ENCODE data around the gene EPN1.

The EPN1 gene

GRCh38 chr19:55688422-55689218 lies 13.6 kb downstream of the EPN1 start:
- DNase-seq (ENCODE audit: low read depth): no peak
- no peak overlapping the region for H3K4me3 ChIP-seq (ENCODE audit: low read depth, low read length)

DNA sequence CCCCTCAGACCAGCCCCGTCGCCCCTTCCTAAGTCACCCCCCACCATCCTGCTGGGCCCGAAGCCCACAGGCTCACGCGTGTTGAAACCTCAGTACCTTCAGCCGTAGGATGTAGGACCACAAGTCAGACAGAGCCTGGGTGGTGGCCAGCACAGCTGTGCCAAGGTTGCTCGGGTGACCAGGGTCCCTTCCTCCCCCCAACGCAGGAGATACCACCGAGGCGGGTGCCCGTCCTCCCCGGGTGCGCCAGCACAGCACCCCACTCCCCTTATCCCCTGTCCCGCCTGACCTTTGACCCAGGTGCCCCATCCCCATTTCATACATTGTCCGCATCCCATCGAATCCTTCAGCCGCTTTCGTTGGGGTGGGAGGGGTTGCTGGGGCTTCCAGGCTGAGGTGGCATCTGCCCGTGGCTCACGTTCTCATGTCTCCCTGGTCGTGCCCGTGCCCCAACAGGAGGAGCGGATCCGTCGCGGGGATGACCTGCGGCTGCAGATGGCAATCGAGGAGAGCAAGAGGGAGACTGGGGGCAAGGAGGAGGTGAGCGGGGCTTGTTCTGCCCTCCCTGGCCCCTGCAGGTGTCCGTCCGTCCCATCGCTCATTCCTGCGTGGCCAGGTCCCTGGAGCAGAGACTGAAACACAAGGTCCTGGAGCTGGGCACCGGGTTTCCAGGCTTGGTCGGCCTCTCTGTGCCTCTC lies 14.5 kb downstream of the EPN1 start:
- no peak for DNase-seq (ENCODE audit: low read depth)
- H3K4me3 ChIP-seq (ENCODE audit: low read depth, low read length): no peak overlapping the region

DNA sequence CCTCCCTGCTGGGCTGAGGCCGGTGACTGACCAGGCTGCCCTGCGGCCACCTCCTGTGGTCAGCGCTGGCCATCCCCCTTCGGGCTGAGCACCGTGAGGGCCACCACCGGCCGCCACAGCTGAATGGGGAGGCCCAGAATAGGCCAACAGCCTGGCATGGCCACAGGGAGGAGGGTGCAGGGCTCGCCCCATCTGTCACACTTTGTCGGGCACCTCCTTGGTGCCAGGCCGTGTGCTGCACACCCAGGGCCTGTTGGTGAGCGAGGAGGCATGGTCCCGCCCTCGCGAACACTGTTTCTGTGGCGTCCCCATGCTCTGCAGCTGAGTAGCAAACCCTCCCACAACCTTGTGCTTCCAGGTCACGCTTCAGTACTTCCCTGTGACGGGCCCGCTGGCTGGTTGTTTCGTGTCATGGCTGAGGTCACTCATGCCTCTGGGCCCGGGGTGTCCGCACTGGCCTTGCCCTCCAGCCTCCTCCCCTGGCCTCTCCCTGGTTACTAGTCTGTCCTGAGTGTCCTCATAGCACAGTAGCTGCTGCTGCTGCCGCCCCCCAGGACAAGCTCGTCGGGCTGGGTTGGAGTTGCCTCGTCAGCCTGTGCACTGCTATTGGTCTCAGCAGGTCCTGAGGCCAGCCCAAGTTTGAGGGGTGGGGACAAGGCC lies 15.2 kb downstream of the EPN1 start:
- no peak for DNase-seq (ENCODE audit: low read depth)
- no peak overlapping the region for H3K4me3 ChIP-seq (ENCODE audit: low read depth, low read length)

- no peak for DNase-seq (ENCODE audit: low read depth)
- H3K4me3 ChIP-seq (ENCODE audit: low read depth, low read length): no peak overlapping the region
Measured at GRCh38 chr19:55690769-55691545, 15.9 kb downstream of the EPN1 start.

GRCh38 chr19:55691561-55692481 lies 16.8 kb downstream of the EPN1 start:
- no peak overlapping the region for H3K4me3 ChIP-seq (ENCODE audit: low read depth, low read length)
- DNase-seq (ENCODE audit: low read depth): no peak

GRCh38 chr19:55692681-55693081 lies 17.7 kb downstream of the EPN1 start:
- no peak overlapping the region for H3K4me3 ChIP-seq (ENCODE audit: low read depth, low read length)
- DNase-seq (ENCODE audit: low read depth): no peak

DNA sequence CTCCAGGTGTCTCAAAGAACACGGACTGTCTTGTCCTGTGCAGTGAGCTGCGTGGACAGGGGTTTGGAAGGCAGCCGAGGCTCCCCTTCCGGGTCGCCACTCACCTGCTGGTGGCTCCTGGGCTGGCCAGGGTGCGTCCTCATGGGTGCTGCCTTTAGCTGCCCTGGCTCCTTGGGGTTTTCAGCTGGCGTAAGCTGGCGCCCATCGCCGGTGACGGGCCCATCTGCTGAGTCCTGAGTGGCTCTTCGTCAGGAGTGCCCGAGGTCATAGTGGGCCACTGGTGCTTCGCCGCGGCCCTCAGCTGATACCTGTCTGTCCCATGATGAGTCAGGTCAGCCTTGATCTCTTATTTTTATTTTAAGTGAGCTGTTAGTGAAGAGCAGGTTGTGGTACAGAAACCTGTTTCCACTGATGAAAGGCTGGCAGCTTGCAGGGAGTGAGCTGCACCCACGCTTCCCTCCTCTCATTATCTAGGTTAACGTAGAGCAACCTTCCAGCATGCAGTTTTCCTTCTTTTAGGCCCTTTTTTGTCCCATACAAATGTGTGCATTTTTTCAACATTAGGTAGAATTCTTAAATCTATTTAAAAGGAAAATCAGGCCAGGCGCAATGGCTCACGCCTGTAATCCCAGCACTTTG lies 18.4 kb downstream of the EPN1 start:
- no peak overlapping the region for H3K4me3 ChIP-seq (ENCODE audit: low read depth, low read length)
- DNase-seq (ENCODE audit: low read depth): no peak

GRCh38 chr19:55694241-55694655 lies 19.2 kb downstream of the EPN1 start:
- DNase-seq (ENCODE audit: low read depth): no peak

GRCh38 chr19:55694656-55695491 lies 19.8 kb downstream of the EPN1 start:
- DNase-seq (ENCODE audit: low read depth): no peak
- H3K4me3 ChIP-seq (ENCODE audit: low read depth, low read length): no peak overlapping the region

More at GRCh38 chr19:55694241-55694655, 19.2 kb downstream of the EPN1 start:
- H3K4me3 ChIP-seq (ENCODE audit: low read depth, low read length): no peak overlapping the region

DNA sequence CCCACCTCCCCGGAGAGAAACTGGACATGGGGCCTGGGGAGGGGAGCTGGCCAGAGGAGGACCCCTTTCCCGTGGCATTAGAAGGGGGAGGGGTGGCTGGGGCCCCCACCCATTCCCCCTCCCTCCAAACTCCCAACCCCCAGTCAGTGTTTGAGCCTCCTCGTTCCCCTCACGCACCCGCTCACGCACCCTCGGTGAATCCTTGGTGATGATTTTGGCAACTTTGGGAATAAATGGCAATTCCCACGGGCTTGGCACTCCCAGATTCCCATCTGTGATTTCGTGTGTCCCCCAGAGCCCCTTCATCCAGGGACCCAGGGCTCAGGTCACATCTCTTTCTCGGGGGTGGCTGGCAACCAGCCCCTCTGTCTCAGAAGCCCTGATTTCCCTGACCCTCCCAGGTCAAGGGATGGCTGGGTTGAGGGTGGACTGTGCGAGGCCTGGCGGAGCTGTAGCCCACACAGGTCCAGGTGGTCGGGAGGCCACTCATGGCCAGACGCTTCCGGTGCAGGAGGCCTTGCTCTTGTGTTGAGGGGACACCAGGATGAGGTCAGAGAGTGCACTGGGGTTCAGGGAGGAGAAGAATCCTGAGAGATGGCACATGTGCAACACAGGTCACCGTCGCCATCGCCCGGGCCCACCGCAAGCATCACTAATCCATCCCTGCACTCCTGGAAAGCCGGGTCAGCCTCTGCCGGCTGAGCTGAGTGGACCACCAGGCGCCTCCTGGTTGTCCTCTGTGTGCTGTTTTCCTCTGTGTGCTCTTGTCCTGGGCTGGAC lies 20.7 kb downstream of the EPN1 start:
- no peak for DNase-seq (ENCODE audit: low read depth)
- H3K4me3 ChIP-seq (ENCODE audit: low read depth, low read length): no peak overlapping the region

GRCh38 chr19:55696301-55697068 lies 21.5 kb downstream of the EPN1 start:
- H3K4me3 ChIP-seq (ENCODE audit: low read depth, low read length): no peak overlapping the region
- DNase-seq (ENCODE audit: low read depth): no peak

GRCh38 chr19:55697069-55697440 lies 22.0 kb downstream of the EPN1 start:
- H3K4me3 ChIP-seq (ENCODE audit: low read depth, low read length): no peak overlapping the region
- no peak for DNase-seq (ENCODE audit: low read depth)

DNA sequence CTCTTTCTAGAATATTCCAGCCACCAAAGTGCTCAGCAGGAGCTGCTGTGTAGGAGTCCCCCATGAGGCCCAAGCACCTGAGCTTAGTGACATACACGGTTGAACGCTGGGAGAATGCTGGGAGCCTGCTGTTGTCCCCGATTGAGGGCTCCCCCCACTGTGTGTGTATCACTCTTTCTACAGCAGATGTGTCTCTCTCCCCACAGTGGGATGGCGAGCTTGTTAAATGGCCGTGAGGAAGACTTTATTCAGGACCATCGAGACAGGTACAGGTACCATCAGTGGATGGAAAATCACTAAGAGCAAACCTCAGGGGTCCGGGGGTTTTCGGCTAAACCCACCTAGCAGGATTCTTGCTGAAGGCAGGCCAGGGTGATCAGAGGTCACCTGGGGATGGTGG lies 22.7 kb downstream of the EPN1 start:
- no peak overlapping the region for H3K4me3 ChIP-seq (ENCODE audit: low read depth, low read length)
- DNase-seq (ENCODE audit: low read depth): no peak

DNA sequence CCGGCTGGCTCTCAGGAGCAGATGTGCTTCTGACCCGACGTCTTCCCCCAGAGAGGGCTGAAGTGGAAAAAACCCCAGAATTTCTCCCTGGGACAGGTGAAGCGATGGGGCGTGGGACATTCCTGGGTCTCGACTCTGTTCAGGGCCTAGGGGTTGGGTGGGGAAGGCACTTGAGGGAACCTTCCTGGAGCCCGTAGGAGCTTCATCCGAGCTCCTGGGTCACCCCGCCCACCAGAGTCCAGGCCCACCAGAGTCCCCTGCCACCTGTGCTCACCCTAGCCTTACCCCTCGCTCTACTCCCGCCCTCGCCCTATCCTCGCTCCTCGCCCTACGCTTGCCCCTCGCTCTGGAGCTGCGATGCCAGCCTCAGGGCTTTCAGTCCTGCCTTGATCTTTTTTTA lies 23.2 kb downstream of the EPN1 start:
- H3K4me3 ChIP-seq (ENCODE audit: low read depth, low read length): no peak overlapping the region
- DNase-seq (ENCODE audit: low read depth): no peak

- no peak overlapping the region for H3K4me3 ChIP-seq (ENCODE audit: low read depth, low read length)
- DNase-seq (ENCODE audit: low read depth): no peak
Measured at GRCh38 chr19:55699221-55699620, 24.2 kb downstream of the EPN1 start.

DNA sequence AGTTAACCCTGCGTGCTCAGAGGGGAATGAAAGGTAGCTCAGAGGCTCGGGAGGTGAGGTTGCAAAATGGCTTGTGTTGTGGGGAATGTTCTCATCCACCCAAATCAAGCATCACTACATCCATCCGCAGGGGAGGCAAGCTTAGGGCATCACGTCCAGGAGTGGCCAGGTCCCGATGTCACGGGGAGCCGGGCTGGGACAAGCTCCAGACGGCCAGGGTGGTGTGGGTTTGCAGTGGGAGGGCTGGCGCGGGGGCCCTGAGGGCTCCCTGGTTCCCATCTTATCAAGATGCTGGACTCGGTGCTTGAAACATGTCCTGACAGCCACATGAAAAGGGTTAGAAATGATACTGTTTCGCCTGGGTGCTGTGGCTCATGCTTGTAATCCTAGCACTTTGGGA lies 25.8 kb downstream of the EPN1 start:
- no peak for DNase-seq (ENCODE audit: low read depth)
- H3K4me3 ChIP-seq (ENCODE audit: low read depth, low read length): no peak overlapping the region
